Measurements from ENCODE around the gene RGS7. TPM values are rescaled to one million over a fixed set of nuclear protein-coding genes. Genes with fewer than 3 reads are reported as not detected.
A peak's percentile ranks its signal among the peaks of the same experiment; 100 is the strongest.
"Not testable (repeated sequence)": the region's sequence is repeated elsewhere in the genome, so short reads cannot be mapped to it uniquely, and the experiment has no call there.

RGS7 gene
- total RNA-seq, 2 experiments from 2014 or later: not detected

DNA sequence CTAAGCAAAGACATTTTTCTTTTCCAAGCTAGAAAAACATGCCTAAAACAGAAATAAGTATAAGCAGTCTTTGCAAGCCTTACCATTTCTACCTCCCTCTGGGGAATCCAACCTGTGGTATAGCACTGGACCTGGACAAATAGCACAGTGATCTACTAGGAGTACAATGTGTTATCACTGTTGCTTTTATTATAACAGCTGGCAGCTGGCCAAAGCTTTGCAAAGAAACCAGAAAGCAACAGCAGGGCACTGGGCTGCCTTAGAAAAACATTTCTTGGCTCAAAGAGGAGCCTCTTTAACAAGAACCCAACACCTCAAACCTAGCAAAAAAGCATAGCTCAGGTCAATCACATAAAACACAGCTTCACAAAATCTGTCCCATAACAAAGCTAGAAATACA, 450.5 kb downstream of the RGS7 start:
- H3K4me3 Mint-ChIP-seq: no peak overlapping the region
- ChIA-PET POLR2A (no interaction called here), CTCF (no interaction called here)
- DNase-seq (no peak), ATAC-seq (no peak)
- H3K27me3 Mint-ChIP-seq (ENCODE audit: low read depth): no peaks in the 10 kb centered on the region
- no peaks in the 10 kb centered on the region for H3K4me1 Mint-ChIP-seq (ENCODE audit: low read depth)
- H3K9me3 Mint-ChIP-seq (ENCODE audit: insufficient read depth): peaks cover 4% of the 10 kb centered on the region
- H3K27ac Mint-ChIP-seq: no peak overlapping the region
- H3K36me3 Mint-ChIP-seq (ENCODE audit: low read depth): no peaks in the 10 kb centered on the region

DNA sequence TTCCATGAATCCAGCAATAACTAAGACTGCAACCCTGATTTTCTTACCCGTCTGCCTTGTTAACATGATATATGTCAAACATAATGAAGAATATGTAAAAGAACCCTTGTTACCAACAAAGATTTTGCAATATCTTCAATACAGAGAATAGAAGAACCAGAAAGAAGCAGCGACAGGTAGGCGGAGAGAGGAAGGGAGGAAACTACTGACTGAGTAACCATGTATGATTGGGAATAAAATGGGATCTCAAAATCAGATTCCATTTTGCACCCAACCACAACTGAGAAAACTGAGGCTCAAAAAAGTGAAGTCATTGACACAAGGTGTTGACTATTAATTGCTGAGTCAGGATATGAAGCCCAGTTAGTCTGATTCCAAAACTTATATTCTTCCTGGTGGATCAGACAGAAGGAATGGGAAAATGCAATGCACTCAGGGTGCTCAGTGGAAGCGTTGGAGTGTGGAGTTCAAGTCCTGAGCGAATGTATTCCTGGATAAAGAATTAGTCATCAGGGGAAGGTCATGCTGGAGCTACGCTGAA, 451.7 kb downstream of the RGS7 start:
- POLR2A ChIA-PET: no interaction called here

DNA sequence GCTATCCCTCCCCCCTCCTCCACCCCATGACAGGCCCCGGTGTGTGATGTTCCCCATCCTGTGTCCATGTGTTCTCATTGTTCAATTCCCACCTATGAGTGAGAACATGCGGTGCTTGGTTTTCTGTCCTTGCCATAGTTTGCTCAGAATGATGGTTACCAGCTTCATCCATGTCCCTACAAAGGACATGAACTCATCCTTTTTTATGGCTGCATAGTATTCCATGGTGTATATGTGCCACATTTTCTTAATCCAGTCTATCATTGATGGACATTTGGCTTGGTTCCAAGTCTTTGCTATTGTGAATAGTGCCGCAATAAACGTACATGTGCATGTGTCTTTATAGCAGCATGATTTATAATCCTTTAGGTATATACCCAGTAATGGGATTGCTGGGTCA, 461.6 kb downstream of the RGS7 start:
- ATAC-seq; CTCF ChIA-PET; H3K27me3 Mint-ChIP-seq (ENCODE audit: low read depth); DNase-seq; POLR2A ChIA-PET; H3K36me3 Mint-ChIP-seq (ENCODE audit: low read depth); H3K4me1 Mint-ChIP-seq (ENCODE audit: low read depth); H3K27ac Mint-ChIP-seq; H3K9me3 Mint-ChIP-seq (ENCODE audit: insufficient read depth); H3K4me3 Mint-ChIP-seq: not testable (repeated sequence)

More for the DNA sequence above, 451.7 kb downstream of the RGS7 start:
- CTCF ChIA-PET: no interaction called here
- Mint-ChIP-seq H3K9me3 (ENCODE audit: insufficient read depth) (peaks cover 4% of the 10 kb centered on the region), H3K4me1 (ENCODE audit: low read depth) (no peaks in the 10 kb centered on the region), H3K27me3 (ENCODE audit: low read depth) (no peaks in the 10 kb centered on the region), H3K4me3 (no peak overlapping the region), H3K27ac (no peak overlapping the region), H3K36me3 (ENCODE audit: low read depth) (no peaks in the 10 kb centered on the region)
- DNase-seq (no peak), ATAC-seq (no peak)

DNA sequence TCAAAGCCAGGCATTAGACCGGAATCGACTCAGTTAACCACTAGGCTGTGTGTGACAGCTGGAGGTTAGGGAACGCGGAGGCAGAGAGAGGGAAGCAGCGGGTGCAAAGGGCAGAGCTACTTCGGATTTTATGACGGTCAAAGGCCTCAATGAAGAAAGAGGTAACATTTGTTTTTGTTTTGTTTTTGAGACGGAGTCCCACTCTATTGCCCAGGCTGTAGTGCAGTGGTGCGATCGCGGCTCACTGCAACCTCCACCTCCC, 468.3 kb downstream of the RGS7 start:
- H3K36me3 Mint-ChIP-seq (ENCODE audit: low read depth): no peaks in the 10 kb centered on the region
- ATAC-seq: no peak
- H3K27me3 Mint-ChIP-seq (ENCODE audit: low read depth): no peaks in the 10 kb centered on the region
- ChIA-PET POLR2A (no interaction called here), CTCF (no interaction called here)
- no peak for DNase-seq
- no peaks in the 10 kb centered on the region for H3K9me3 Mint-ChIP-seq (ENCODE audit: insufficient read depth)
- H3K4me3 Mint-ChIP-seq: no peak overlapping the region
- H3K4me1 Mint-ChIP-seq (ENCODE audit: low read depth): no peaks in the 10 kb centered on the region
- no peak overlapping the region for H3K27ac Mint-ChIP-seq

DNA sequence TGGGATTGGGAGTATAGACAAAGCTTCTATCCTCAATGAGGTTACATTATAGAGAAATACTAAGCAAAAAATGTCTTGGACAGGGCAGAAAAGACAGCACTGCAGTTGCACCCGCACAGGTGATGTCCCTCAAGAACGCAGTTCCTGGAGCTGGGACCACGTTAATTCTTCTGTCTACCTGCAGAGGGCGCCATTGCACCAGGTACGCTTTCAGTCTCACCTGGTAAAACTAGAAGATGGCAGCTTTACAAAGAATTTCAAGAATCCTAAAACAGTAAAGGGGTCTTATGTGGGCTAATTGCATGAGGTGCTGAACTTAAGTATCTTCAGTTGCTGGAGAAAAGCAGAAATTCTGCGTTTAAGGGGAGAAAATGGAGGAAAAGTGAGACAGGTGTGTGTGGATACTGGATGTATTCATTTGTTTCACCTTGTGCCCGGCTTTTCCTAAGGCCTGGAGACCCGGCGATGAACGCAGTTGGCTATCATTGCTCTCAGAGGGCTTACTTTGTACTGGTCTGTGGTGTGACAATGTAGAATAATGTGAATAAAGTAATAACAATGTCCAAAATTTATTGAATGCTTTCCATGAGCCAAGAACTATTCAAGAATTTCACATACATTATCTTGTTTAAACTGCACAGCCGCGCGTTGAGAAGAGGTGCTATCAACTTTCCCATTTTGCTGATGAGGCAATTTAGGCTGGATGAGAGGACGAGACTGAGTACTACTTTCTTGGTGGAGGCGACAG, 468.8 kb downstream of the RGS7 start:
- Mint-ChIP-seq H3K4me1 (ENCODE audit: low read depth) (no peaks in the 10 kb centered on the region), H3K27ac (no peak overlapping the region), H3K36me3 (ENCODE audit: low read depth) (no peaks in the 10 kb centered on the region), H3K27me3 (ENCODE audit: low read depth) (no peaks in the 10 kb centered on the region), H3K9me3 (ENCODE audit: insufficient read depth) (no peaks in the 10 kb centered on the region), H3K4me3 (no peak overlapping the region)
- DNase-seq (peak; percentile 30), ATAC-seq (no peak)
- ChIA-PET CTCF (no interaction called here), POLR2A (no interaction called here)

DNA sequence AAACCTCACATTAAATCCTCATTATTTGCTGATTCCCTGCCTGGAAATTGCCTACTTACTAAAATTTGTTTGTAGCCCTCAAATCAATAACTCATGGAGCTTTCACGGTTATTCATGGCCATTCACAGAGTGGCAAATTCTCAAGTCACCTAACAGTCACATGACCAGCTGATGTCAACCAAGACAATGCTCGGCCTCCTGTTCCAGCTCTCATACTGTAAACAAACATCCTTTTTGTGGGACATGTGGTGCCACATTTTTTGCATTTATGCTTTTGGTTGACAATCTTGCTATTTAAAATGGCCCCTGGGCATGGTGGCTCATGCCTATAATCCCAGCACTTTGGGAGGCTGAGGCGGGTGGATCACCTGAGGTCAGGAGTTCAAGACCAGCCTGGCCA, 473.5 kb downstream of the RGS7 start:
- DNase-seq (no peak), ATAC-seq (no peak)
- Mint-ChIP-seq H3K4me3 (no peak overlapping the region), H3K4me1 (ENCODE audit: low read depth) (no peaks in the 10 kb centered on the region), H3K9me3 (ENCODE audit: insufficient read depth) (no peaks in the 10 kb centered on the region), H3K27me3 (ENCODE audit: low read depth) (no peaks in the 10 kb centered on the region), H3K27ac (no peak overlapping the region), H3K36me3 (ENCODE audit: low read depth) (no peaks in the 10 kb centered on the region)
- ChIA-PET CTCF (no interaction called here), POLR2A (no interaction called here)

DNA sequence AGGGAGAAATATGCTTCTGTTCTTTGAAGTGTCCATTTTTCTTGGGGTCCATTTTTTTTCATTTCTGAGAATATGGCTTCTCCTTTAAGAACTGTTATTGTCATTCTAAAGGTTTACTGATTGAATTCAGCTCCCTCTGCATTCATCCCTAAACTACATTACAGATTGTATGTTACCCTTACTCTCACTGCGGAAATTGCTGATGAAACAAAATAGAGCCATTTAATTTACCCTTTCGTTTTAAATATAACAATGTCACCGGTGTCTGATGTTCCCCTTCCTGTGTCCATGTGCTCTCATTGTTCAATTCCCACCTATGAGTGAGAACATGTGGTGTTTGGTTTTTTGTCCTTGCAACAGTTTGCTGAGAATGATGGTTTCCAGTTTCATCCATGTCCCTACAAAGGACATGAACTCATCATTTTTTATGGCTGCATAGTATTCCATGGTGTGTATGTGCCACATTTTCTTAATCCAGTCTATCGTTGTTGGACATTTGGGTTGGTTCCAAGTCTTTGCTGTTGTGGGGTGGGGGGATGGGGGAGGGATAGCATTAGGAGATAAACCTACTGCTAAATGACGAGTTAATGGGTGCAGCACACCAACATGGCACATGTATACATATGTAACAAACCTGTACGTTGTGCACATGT, 474.2 kb downstream of the RGS7 start:
- ATAC-seq; H3K36me3 Mint-ChIP-seq (ENCODE audit: low read depth); CTCF ChIA-PET; H3K9me3 Mint-ChIP-seq (ENCODE audit: insufficient read depth); H3K4me1 Mint-ChIP-seq (ENCODE audit: low read depth); DNase-seq; POLR2A ChIA-PET; H3K27ac Mint-ChIP-seq; H3K27me3 Mint-ChIP-seq (ENCODE audit: low read depth); H3K4me3 Mint-ChIP-seq: not testable (repeated sequence)

DNA sequence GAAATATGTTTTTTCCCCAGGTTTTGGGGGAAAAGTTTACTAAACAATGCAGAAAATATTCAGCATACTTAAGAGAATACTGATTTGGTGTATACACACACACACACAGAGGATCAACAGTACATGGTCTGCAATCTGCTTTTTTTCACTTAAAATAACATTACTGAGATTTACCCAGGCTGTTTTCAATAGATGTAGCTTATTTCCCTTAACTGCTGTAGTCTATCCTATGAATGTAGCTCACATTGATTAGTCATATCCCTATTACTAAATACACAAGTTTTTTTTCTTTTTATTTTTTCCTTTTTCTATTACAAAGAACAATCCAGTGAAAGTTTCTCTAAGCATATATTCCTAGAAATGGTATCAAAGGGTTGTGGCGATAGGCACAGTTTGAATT, 478.4 kb downstream of the RGS7 start:
- ATAC-seq: no peak
- H3K27me3 Mint-ChIP-seq (ENCODE audit: low read depth): no peaks in the 10 kb centered on the region

DNA sequence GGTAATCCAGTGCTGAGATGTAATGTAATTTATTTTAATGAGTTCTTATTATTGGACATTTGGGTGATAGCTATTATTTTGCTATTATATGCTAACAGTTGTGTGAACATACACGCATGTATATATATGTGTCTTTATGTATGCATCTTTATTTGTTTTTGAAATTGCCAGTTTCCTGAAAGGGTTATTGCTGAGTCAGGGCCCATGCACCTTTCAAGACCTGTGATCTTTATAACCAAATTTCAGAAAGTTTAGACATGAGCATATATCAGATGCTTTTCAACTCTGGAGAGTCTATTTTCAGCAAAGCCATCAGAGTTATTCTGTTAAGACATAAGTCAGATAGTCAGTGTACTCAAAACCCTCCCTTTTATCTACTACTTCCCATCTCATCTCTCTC, 479.4 kb downstream of the RGS7 start:
- CTCF ChIA-PET: no interaction called here
- no peak for DNase-seq
- Mint-ChIP-seq H3K27ac (no peak overlapping the region), H3K9me3 (ENCODE audit: insufficient read depth) (no peaks in the 10 kb centered on the region), H3K36me3 (ENCODE audit: low read depth) (no peaks in the 10 kb centered on the region), H3K27me3 (ENCODE audit: low read depth) (no peaks in the 10 kb centered on the region), H3K4me1 (ENCODE audit: low read depth) (no peaks in the 10 kb centered on the region), H3K4me3 (no peak overlapping the region)
- ATAC-seq: no peak
- POLR2A ChIA-PET: no interaction called here

More for the DNA sequence above, 478.4 kb downstream of the RGS7 start:
- ChIA-PET POLR2A (no interaction called here), CTCF (no interaction called here)
- H3K27ac Mint-ChIP-seq: no peak overlapping the region
- H3K4me3 Mint-ChIP-seq: no peak overlapping the region
- H3K36me3 Mint-ChIP-seq (ENCODE audit: low read depth): no peaks in the 10 kb centered on the region
- H3K9me3 Mint-ChIP-seq (ENCODE audit: insufficient read depth): no peaks in the 10 kb centered on the region
- no peaks in the 10 kb centered on the region for H3K4me1 Mint-ChIP-seq (ENCODE audit: low read depth)
- no peak for DNase-seq

DNA sequence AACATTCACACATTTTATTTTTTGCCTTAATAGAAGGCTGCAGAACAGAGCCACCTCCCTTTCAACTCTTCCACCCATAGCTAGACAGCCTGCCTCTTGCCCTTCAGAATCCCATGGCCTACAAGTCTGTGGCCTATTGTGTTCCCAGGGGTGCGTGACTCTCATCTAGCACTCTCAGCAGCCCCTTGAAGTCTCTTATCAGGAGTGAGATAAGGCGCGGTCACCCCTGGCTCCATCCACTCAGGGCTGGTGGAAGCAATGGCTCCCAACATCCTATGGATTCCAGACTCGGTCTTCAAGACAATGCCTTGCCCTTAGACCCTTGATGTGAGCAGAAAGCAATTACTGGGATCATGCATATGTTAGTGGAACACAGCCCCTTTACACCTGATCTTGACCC, 480.9 kb downstream of the RGS7 start:
- H3K4me3 Mint-ChIP-seq: no peak overlapping the region
- ATAC-seq: no peak
- ChIA-PET CTCF (no interaction called here), POLR2A (no interaction called here)
- H3K36me3 Mint-ChIP-seq (ENCODE audit: low read depth): no peaks in the 10 kb centered on the region
- H3K27me3 Mint-ChIP-seq (ENCODE audit: low read depth): no peaks in the 10 kb centered on the region
- DNase-seq: no peak
- no peak overlapping the region for H3K27ac Mint-ChIP-seq
- H3K9me3 Mint-ChIP-seq (ENCODE audit: insufficient read depth): no peaks in the 10 kb centered on the region
- no peaks in the 10 kb centered on the region for H3K4me1 Mint-ChIP-seq (ENCODE audit: low read depth)

DNA sequence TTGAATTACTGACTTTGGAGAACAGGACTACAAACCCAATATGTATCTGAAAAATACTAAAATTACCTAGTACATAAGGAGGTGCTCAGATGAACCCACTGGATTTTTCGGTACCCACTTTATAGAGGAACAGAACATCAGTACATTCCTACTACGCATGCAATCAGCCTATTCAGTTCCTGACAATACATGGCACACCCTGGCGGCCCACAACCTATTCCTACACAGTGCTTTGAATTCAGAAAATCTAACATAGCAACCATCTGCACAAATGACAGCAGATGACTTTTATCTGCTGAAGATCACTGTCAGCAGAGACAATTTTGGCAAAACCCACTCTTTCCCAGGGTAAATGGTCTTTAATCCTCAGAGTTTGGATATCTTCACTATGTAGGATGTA, 487.9 kb downstream of the RGS7 start:
- Mint-ChIP-seq H3K36me3 (ENCODE audit: low read depth) (no peaks in the 10 kb centered on the region), H3K27me3 (ENCODE audit: low read depth) (no peaks in the 10 kb centered on the region), H3K27ac (no peak overlapping the region), H3K9me3 (ENCODE audit: insufficient read depth) (no peaks in the 10 kb centered on the region), H3K4me3 (no peak overlapping the region), H3K4me1 (ENCODE audit: low read depth) (no peaks in the 10 kb centered on the region)
- ChIA-PET CTCF (no interaction called here), POLR2A (no interaction called here)
- ATAC-seq (no peak), DNase-seq (no peak)

DNA sequence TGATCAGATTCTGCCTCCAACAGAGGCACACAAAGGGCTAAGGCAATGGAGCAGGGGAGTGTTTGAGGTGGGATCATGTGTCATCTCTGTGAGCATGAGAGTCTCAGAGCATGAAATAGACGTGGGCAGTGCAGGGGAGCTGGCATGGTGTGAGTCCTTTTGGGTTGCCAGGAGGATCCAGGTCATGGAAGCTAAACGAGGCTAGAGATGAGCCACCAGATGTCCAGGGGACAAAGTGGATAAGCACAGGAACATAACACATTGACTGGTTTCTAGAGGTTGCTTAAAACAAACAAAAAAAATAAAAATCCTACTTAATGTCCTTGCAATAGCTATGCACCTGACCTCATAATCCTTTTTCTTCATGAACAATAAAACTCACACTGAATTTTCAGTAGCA, 490.3 kb downstream of the RGS7 start:
- ATAC-seq (no peak), DNase-seq (no peak)
- POLR2A ChIA-PET: no interaction called here
- H3K27ac Mint-ChIP-seq: no peak overlapping the region
- H3K36me3 Mint-ChIP-seq (ENCODE audit: low read depth): no peaks in the 10 kb centered on the region
- CTCF ChIA-PET: no interaction called here
- no peaks in the 10 kb centered on the region for H3K9me3 Mint-ChIP-seq (ENCODE audit: insufficient read depth)
- H3K4me3 Mint-ChIP-seq: no peak overlapping the region
- H3K27me3 Mint-ChIP-seq (ENCODE audit: low read depth): no peaks in the 10 kb centered on the region
- H3K4me1 Mint-ChIP-seq (ENCODE audit: low read depth): no peaks in the 10 kb centered on the region

DNA sequence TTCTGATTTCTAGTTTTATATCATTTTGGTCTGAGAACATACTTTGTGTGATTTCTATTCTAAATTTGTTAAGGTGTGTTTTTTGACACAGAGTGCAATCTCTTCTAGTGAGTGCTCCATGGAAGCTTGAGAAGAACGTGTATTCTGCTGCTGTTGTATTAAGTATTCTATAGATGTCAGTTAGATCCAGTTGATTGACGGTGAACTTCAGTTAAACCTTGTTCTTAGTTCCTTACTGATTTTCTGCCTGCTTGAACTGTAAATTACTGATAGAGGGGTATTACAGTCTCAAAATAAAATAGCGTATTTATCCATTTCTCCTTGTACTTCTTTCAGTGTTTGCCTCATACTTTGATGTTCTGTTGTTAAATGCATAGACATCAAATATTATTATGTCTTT, 497.0 kb downstream of the RGS7 start:
- Mint-ChIP-seq H3K9me3 (ENCODE audit: insufficient read depth) (no peaks in the 10 kb centered on the region), H3K27ac (no peak overlapping the region), H3K4me3 (no peak overlapping the region), H3K4me1 (ENCODE audit: low read depth) (no peaks in the 10 kb centered on the region), H3K36me3 (ENCODE audit: low read depth) (no peaks in the 10 kb centered on the region), H3K27me3 (ENCODE audit: low read depth) (no peaks in the 10 kb centered on the region)
- POLR2A ChIA-PET: no interaction called here
- ATAC-seq (no peak), DNase-seq (no peak)
- CTCF ChIA-PET: no interaction called here

All from activated CD8-positive, alpha-beta T cell treated with anti-CD3 and anti-CD28 coated beads, Interleukin-2, amount 10 ng/mL, durations not matched to agents 7 days and 5 days (primary cell).